Measurements from ENCODE around the gene SVOPL.

The SVOPL gene

DNA sequence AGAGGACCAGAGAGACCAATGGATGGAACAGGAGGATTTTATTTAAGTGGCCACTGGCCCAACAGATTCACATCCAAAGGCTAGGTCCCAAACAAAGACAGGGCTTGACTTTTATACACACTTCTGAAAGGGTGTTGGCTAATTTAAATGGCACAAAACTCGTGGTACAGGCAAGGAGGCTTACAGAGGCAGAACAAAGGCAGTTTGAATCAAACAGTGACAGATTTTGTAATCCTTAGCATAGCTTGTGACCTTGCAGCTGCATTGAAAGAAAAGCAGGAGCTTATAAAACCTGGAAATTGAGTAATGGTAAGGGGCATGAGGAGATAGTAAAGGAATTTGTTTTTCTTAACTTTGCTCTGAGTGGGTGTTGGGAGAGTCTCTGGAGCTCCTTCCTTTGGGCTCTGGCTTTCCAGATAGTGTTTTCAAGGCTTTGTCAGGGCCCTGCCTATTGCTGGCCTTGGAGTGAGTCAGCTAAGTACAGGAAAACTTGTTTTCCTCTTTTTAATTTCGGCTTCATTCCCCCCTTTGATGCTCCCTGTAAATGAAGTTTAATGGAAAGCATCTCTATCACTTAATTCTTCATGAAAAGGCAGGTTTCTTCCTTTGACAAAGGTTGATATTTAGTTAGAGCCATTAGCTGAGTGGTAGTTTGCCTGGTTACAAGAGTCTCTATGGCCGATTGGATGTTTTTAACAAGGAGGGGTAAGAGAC, 144.2 kb downstream of the SVOPL start:
- H3K4me3 ChIP-seq (ENCODE audit: low read depth, low read length), result no peak overlapping the region
- DNase-seq (ENCODE audit: low read depth), result no peak
- TF ChIP-seq, protein P1, sequence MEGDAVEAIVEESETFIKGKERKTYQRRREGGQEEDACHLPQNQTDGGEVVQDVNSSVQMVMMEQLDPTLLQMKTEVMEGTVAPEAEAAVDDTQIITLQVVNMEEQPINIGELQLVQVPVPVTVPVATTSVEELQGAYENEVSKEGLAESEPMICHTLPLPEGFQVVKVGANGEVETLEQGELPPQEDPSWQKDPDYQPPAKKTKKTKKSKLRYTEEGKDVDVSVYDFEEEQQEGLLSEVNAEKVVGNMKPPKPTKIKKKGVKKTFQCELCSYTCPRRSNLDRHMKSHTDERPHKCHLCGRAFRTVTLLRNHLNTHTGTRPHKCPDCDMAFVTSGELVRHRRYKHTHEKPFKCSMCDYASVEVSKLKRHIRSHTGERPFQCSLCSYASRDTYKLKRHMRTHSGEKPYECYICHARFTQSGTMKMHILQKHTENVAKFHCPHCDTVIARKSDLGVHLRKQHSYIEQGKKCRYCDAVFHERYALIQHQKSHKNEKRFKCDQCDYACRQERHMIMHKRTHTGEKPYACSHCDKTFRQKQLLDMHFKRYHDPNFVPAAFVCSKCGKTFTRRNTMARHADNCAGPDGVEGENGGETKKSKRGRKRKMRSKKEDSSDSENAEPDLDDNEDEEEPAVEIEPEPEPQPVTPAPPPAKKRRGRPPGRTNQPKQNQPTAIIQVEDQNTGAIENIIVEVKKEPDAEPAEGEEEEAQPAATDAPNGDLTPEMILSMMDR (IDR thresholded peaks at IDR 0.05; ENCODE audit: low read depth, low read length, missing control alignments), result no peak

DNA sequence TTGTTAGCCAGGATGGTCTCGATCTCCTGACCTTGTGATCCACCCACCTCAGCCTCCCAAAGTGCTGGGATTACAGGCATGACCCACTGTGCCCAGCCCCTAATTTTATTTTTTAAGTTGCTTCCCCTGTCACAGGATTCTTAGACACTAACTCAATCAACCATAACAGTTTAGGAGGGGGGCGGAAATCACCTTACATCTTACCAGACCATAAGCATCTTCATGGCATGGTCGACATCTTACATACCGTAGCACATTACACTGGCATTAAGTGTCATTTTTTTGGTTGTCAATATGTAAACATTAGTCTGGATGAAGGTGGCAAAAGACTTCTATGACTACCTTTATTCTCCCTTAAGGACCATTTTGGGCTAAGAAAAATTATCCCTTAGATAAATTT, 145.5 kb downstream of the SVOPL start:
- H3K4me3 ChIP-seq (ENCODE audit: low read depth, low read length), result no peak overlapping the region
- TF ChIP-seq, protein P1 (IDR thresholded peaks at IDR 0.05; ENCODE audit: low read depth, low read length, missing control alignments), result no peak
- DNase-seq (ENCODE audit: low read depth), result no peak

DNA sequence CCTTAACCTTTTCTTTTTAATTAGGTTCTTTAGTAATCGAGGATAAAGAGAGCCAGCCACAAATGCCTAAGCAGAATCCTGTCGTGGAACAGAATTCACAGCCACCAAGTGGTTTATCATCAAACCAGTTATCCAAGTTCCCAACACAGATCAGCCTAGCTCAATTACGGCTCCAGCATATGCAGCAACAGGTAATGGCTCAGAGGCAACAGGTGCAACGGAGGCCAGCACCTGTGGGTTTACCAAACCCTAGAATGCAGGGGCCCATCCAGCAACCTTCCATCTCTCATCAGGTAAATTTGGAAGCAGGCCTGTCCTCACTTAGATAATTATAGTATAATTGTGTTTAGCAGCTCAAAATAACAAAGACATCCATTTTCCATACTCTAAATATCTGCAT, 146.5 kb downstream of the SVOPL start:
- no peak for DNase-seq (ENCODE audit: low read depth)
- TF ChIP-seq, protein P1 (IDR thresholded peaks at IDR 0.05; ENCODE audit: low read depth, low read length, missing control alignments), result no peak

DNA sequence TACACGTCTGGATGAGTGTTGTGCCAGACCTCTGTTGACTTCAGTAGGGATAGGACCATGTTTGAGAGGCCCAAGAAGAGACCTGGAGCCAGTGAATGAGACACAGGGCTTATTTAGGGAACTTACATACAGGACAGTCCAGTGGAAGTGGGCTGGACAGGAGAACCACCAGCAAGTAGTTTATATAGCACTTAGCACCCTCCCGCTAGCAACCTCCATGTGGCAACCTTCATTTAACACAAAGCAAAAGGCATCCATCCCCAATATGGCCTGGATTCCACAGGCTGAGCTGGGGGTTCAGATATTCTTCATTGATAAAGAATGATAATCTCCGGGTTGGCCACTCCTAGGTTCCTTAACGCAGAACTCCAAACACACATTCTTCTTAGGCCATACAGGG, 147.4 kb downstream of the SVOPL start:
- TF ChIP-seq, protein P1 (IDR thresholded peaks at IDR 0.05; ENCODE audit: low read depth, low read length, missing control alignments), result no peak
- no peak for DNase-seq (ENCODE audit: low read depth)
- no peak overlapping the region for H3K4me3 ChIP-seq (ENCODE audit: low read depth, low read length)

More for the DNA sequence above, 146.5 kb downstream of the SVOPL start:
- H3K4me3 ChIP-seq (ENCODE audit: low read depth, low read length), result no peak overlapping the region

DNA sequence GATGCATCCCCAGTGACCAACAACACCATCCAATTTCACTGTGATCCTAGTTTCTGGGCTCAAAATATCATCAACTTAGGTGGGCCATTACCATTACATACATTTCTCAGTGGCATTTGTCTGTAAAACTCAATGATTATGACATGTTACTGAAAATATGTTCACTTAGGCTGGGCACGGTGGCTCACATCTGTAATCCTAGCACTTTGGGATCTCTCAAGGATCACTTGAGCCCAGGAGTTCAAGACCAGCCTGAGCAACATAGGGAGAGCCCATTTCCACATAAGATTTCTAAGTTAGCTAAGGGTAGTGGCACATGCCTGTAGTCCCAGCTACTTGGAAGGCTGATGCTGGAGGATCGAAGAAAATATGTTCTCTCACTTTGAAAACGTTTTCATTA, 150.1 kb downstream of the SVOPL start:
- no peak overlapping the region for H3K4me3 ChIP-seq (ENCODE audit: low read depth, low read length)
- no peak for DNase-seq (ENCODE audit: low read depth)
- TF ChIP-seq, protein P1 (IDR thresholded peaks at IDR 0.05; ENCODE audit: low read depth, low read length, missing control alignments), result no peak

DNA sequence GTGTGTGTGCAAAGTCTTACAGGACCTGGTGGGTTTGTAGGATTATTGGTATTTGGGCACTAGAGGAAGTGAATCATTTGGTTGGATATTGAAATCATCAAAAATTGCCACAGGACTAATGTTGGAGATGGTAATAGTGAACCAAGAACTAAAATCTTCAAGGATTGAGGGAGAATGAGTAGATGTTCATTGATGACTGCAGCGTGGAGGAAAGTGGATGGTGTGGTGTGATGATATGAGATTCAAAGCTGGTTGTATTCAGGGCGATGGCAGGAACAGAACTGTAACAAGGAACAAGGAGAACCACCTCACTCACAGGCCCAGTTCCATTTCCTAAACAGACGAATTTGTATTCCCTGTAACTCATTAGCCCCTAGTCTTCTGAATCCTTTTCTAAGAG, 150.8 kb downstream of the SVOPL start:
- DNase-seq (ENCODE audit: low read depth), result no peak
- no peak overlapping the region for H3K4me3 ChIP-seq (ENCODE audit: low read depth, low read length)
- TF ChIP-seq, protein P1 (IDR thresholded peaks at IDR 0.05; ENCODE audit: low read depth, low read length, missing control alignments), result no peak

DNA sequence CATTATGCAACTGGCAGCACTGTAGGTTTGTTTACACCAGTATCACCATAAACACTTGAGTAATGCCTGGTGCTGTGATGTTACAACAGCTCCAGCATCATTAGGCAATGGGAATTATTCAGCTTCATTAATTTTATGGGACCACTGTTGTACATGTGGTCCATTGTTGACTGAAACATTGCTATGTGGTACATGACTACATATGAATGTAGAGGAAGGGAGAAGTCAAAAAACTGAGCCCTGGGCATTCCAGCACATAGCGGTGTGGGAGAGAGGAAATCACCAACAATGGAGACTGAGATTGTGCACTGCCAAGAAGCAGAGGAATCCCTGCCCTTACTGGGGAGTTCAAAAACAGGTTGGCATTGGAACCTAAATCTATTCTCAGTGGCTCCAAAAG, 152.1 kb downstream of the SVOPL start:
- H3K4me3 ChIP-seq (ENCODE audit: low read depth, low read length), result no peak overlapping the region
- DNase-seq (ENCODE audit: low read depth), result no peak
- TF ChIP-seq, protein P1 (IDR thresholded peaks at IDR 0.05; ENCODE audit: low read depth, low read length, missing control alignments), result no peak
